GM12864 (cell line): ENCODE data around the gene MAP4K5.
"Not testable (repeated sequence)": the region's sequence is repeated elsewhere in the genome, so short reads cannot be mapped to it uniquely, and the experiment has no call there.

Experiments
- DNase-seq: peaks from one replicate; pipeline ENCODE4 v3.0.0-alpha.2; 2011; ENCODE audit warnings: low read depth
- H3K4me3 ChIP-seq: 2 replicates; pipeline ENCODE4 v1.5.1; 2011; ENCODE audit warnings: mild to moderate bottlenecking, low read depth, low read length, control low read depth
- TF ChIP-seq, protein P1 (sequence below): IDR thresholded peaks from 2 replicates; pipeline ENCODE4 v1.5.1; 2011; ENCODE audit warnings: low read depth, mild to moderate bottlenecking, moderate library complexity, low read length, control low read depth, inconsistent platforms; ENCODE audit errors: missing control alignments

MAP4K5 gene

DNA sequence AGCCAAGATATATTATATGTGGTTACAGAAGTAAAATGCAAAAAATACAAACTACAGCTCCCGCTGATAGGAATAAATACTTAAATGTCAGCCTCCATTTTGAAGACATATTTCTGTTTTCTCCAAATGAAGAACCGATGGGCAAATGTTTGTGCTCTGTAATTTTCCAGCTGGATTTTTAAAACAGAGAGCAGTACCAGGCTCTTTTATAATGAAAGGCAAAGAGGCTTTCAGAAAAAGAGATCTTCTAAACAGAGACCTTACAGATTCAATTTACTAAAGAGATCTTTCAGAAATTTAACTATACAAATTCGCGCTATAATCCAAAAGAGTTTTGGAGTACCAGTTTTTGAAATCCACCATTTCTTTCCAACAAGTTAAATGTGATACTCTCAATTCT, 19.9 kb downstream of the MAP4K5 start:
- TF ChIP-seq, protein P1, sequence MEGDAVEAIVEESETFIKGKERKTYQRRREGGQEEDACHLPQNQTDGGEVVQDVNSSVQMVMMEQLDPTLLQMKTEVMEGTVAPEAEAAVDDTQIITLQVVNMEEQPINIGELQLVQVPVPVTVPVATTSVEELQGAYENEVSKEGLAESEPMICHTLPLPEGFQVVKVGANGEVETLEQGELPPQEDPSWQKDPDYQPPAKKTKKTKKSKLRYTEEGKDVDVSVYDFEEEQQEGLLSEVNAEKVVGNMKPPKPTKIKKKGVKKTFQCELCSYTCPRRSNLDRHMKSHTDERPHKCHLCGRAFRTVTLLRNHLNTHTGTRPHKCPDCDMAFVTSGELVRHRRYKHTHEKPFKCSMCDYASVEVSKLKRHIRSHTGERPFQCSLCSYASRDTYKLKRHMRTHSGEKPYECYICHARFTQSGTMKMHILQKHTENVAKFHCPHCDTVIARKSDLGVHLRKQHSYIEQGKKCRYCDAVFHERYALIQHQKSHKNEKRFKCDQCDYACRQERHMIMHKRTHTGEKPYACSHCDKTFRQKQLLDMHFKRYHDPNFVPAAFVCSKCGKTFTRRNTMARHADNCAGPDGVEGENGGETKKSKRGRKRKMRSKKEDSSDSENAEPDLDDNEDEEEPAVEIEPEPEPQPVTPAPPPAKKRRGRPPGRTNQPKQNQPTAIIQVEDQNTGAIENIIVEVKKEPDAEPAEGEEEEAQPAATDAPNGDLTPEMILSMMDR, result no peak
- H3K4me3 ChIP-seq, result no peak overlapping the region
- no peak for DNase-seq

DNA sequence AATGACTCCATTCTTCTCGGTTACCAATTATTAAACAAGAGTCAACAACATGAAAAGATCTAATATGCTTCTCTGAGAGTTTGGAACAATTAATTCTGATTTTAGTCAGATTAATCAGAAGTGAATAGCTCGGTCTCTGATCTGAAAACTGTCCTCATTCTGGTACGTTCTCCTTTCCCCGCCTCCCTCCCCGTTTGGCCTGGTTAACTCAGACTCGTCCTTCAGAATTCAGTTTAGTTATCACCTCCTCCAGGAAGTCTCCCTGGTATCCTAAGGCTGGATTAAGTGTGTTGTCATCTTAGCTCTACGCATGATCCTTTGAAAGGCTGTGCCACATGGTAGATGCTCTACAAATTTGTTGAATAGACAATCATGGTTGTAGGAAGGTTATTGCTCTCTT, 22.2 kb downstream of the MAP4K5 start:
- no peak overlapping the region for H3K4me3 ChIP-seq
- TF ChIP-seq, protein P1, result no peak
- no peak for DNase-seq

DNA sequence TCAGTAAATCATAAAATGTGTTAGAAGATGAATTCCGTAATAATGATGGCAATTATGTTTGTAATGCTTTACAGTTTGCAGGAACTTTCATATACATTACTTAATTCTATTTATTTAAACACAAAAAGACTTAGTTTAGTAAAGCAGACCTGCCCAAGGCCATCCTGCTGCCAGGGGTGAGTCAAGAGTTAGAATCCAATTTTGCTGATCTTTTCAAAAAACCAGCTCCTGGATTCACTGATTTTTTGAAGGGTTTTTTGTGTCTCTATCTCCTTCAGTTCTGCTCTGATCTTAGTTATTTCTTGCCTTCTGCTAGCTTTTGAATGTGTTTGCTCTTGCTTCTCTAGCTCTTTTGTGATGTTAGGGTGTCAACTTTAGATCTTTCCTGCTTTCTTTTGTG, 25.3 kb downstream of the MAP4K5 start:
- DNase-seq, H3K4me3 ChIP-seq: not testable (repeated sequence)

DNA sequence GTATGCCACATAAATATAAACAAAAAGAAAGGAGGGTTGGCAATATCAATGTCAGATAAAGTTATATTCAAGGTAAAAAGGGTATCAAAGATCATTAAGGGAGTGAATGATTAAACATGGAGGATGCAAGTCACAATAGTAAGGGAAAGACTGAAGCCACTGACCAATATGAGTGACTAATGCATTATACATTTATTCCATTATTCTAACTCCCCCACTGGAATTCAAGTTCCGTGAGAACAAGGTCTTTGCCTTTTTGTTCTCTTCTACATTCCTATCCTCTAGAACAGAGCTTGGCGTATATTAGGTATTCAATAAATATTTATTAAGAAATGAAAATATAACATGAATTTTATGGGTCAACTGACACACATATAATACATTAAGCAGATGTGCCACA, 30.7 kb downstream of the MAP4K5 start:
- H3K4me3 ChIP-seq, result no peak overlapping the region
- DNase-seq, result no peak
- TF ChIP-seq, protein P1, result no peak

DNA sequence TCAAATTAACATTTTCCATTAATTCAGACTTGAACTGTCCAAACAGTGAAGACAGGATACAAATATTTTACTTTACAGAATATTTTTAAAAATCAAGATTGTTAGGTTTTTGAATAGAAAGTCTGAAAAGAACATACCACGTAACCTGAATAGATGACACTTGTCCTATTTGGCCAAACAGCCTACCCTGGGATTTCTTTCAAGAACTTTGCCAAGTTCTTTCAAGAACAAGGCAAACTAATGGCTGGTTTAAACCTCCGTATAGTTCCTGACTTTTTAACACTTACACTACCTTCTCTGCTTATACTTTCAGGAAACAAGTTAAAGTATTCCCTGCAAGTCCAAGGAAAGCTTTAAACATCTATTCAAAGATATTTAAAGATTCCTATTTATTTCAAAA, 35.0 kb downstream of the MAP4K5 start:
- no peak for DNase-seq
- H3K4me3 ChIP-seq, result no peak overlapping the region
- TF ChIP-seq, protein P1, result no peak

DNA sequence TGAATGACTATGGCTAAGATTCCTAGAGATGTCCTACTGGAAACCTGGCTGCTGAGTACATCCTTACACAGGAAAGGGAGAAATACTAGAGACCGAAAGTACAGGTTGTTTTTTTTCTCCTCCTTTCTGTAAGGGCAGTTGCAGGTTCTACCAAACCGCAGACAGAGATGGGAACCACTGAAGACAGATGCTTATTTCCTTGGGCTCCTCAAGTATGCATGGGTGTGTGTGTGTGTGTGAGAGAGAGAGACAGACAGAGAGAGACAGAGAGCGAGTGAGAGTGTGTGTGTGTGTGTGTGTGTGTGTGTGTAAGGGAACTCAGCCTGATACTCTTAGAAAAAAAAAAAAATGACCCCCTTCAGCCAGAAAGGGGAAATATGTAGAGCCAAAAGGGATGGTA, 42.5 kb downstream of the MAP4K5 start:
- TF ChIP-seq, protein P1, result no peak
- no peak for DNase-seq
- H3K4me3 ChIP-seq, result no peak overlapping the region

DNA sequence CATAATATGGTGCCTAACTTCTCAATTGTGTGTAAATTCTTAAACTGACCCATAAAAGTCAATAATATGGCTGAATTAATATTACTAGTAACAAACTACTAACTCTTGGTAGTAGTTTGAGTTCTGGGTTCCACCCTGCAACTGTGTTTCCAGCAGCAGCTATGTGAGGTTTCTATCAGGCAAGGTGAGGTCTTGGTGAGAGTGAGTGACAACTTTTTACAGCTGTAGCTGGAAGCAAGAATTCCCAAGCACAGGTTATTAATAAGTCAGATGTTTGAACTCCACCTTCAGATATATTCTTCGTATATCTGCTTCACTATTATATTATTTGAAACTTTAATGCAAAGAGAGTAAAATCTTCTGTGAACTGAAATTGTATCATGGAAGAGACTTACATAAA, 43.8 kb downstream of the MAP4K5 start:
- TF ChIP-seq, protein P1, result no peak
- DNase-seq, result no peak

DNA sequence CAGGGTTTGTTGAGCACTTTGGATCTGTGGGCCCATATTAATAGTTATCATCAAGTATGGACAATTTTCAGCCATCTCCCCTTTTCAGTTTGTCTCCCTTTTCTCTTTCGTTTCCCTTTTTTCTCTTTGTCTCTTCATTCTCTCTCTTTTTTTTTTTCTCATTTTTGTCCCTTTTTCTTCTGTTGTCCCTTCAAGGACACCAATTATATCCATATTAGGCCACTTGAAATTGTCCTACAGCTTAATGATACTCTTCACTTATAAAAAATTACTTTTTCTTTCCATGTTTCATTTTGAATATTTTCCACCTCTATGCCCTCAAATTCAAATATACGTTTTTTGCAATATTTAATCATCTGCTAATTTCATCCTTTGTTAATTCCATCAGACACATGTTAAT, 53.3 kb downstream of the MAP4K5 start:
- H3K4me3 ChIP-seq, result no peak overlapping the region
- TF ChIP-seq, protein P1, result no peak
- no peak for DNase-seq

More for the DNA sequence above, 43.8 kb downstream of the MAP4K5 start:
- H3K4me3 ChIP-seq, result no peak overlapping the region
